HepG2 (cell line): Measurements from ENCODE around the gene PRKACA. TPM values are rescaled to one million over a fixed set of nuclear protein-coding genes. Genes with fewer than 3 reads are reported as not detected.

ENCODE experiments used
- ISL2 ChIP-seq: sonication (generic); formaldehyde crosslinking; IDR thresholded peaks from 2 replicates; pipeline ENCODE4 v1.5.0; 2020; ENCODE audit warnings: missing genetic modification reagents
- MTA1 ChIP-seq: sonication (generic); formaldehyde crosslinking; IDR thresholded peaks from 2 replicates; pipeline ENCODE4 v1.4.0; 2020; ENCODE audit warnings: missing genetic modification reagents, mild to moderate bottlenecking, borderline replicate concordance
- MXD4 ChIP-seq: IDR thresholded peaks from 2 replicates; pipeline ENCODE4 v1.6.1; 2016; ENCODE audit warnings: mild to moderate bottlenecking, missing biosample characterization, missing genetic modification reagents
- MXI1 ChIP-seq: IDR thresholded peaks from 3 replicates; pipeline ENCODE4 v1.6.1; 2012; ENCODE audit warnings: low read depth, low read length, inconsistent platforms, borderline replicate concordance
- SALL1 ChIP-seq: sonication (generic); formaldehyde crosslinking; IDR thresholded peaks from 2 replicates; pipeline ENCODE4 v1.8.0; 2022; ENCODE audit warnings: mild to moderate bottlenecking, missing genetic modification reagents
- XRCC5 ChIP-seq: fragments of 200-400 bp; formaldehyde crosslinking; optimal IDR thresholded peaks from 2 replicates; pipeline ENCODE3; 2017; ENCODE audit warnings: mild to moderate bottlenecking, low read length
- ZNF281 ChIP-seq: sonication (generic); formaldehyde crosslinking; IDR thresholded peaks from 2 replicates; pipeline ENCODE4 v1.4.0; 2020; ENCODE audit warnings: missing genetic modification reagents, borderline replicate concordance
- ZNF672 ChIP-seq: sonication (generic); formaldehyde crosslinking; IDR thresholded peaks from 2 replicates; pipeline ENCODE4 v1.8.1; 2022; ENCODE audit warnings: missing genetic modification reagents
- ZNF883 ChIP-seq: sonication (generic); formaldehyde crosslinking; IDR thresholded peaks from 2 replicates; pipeline ENCODE4 v1.5.1; 2020; ENCODE audit warnings: mild to moderate bottlenecking, missing genetic modification reagents; ENCODE audit errors: not compliant biosample characterization
- polyA plus RNA-seq, 8 experiments: library from polyadenylated mRNA; depleted of rRNA in 3 of 8; stranded (reverse) in 7 of 8; unstranded in 1 of 8; fragments of >200 nt; fragmentation: Illumina TruSeq in 4 of 8; extraction: Trizol in 4 of 8; gene quantifications; 2 replicates each; pipeline versions ENCODE4 v1.2.1 to v1.2.3, GENCODE V29; 2011 to 2016; ENCODE audit warnings: low read depth in 4 of 8, missing spikeins in 1 of 8, mixed read lengths in 1 of 8; ENCODE audit not compliant: insufficient read depth in 1 of 8
- total RNA-seq, 5 experiments: library from RNA; depleted of rRNA; stranded (reverse); fragments of >200 nt; fragmentation: Illumina TruSeq; extraction: Trizol; gene quantifications; 2 replicates each; pipeline ENCODE4 v1.2.3, GENCODE V29; 2016; ENCODE audit warnings: low read depth in 1 of 5
- TF ChIP-seq, protein P1 (sequence below): sonication (generic); formaldehyde crosslinking; IDR thresholded peaks from 2 replicates; pipeline ENCODE4 v1.5.0; 2020; ENCODE audit warnings: mild to moderate bottlenecking, missing genetic modification reagents, borderline replicate concordance
- TF ChIP-seq, protein P2 (sequence below): sonication (generic); formaldehyde crosslinking; IDR thresholded peaks from 2 replicates; pipeline ENCODE4 v1.4.0; 2020; ENCODE audit warnings: missing genetic modification reagents, borderline replicate concordance
- TF ChIP-seq, protein P3 (sequence below): sonication (generic); formaldehyde crosslinking; IDR thresholded peaks from 2 replicates; pipeline ENCODE4 v1.4.0; 2020; ENCODE audit warnings: missing genetic modification reagents, borderline replicate concordance

PRKACA gene
- total and polyA plus RNA-seq, 2 of the 13 experiments (the other 11 are each of a cell fraction or from before 2014, with no cell fraction given) = 11.0 to 18.2 TPM

GRCh38 chr19:14061081-14061749 lies 56.3 kb downstream of the PRKACA start (continued):
- TF ChIP-seq, protein P1, sequence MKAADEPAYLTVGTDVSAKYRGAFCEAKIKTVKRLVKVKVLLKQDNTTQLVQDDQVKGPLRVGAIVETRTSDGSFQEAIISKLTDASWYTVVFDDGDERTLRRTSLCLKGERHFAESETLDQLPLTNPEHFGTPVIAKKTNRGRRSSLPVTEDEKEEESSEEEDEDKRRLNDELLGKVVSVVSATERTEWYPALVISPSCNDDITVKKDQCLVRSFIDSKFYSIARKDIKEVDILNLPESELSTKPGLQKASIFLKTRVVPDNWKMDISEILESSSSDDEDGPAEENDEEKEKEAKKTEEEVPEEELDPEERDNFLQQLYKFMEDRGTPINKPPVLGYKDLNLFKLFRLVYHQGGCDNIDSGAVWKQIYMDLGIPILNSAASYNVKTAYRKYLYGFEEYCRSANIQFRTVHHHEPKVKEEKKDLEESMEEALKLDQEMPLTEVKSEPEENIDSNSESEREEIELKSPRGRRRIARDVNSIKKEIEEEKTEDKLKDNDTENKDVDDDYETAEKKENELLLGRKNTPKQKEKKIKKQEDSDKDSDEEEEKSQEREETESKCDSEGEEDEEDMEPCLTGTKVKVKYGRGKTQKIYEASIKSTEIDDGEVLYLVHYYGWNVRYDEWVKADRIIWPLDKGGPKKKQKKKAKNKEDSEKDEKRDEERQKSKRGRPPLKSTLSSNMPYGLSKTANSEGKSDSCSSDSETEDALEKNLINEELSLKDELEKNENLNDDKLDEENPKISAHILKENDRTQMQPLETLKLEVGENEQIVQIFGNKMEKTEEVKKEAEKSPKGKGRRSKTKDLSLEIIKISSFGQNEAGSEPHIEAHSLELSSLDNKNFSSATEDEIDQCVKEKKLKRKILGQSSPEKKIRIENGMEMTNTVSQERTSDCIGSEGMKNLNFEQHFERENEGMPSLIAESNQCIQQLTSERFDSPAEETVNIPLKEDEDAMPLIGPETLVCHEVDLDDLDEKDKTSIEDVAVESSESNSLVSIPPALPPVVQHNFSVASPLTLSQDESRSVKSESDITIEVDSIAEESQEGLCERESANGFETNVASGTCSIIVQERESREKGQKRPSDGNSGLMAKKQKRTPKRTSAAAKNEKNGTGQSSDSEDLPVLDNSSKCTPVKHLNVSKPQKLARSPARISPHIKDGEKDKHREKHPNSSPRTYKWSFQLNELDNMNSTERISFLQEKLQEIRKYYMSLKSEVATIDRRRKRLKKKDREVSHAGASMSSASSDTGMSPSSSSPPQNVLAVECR (CRISPR knock-in tag) = peak; percentile 53; the same call in 1 of the 2 replicates
- TF ChIP-seq MTA1 (CRISPR knock-in tag) = peak; percentile 55; the same call in 1 of the 2 replicates
- TF ChIP-seq ZNF883 (CRISPR knock-in tag) = no peak
- peak; percentile 24; the same call in 1 of the 3 replicates for TF ChIP-seq MXI1
- TF ChIP-seq, protein P2, sequence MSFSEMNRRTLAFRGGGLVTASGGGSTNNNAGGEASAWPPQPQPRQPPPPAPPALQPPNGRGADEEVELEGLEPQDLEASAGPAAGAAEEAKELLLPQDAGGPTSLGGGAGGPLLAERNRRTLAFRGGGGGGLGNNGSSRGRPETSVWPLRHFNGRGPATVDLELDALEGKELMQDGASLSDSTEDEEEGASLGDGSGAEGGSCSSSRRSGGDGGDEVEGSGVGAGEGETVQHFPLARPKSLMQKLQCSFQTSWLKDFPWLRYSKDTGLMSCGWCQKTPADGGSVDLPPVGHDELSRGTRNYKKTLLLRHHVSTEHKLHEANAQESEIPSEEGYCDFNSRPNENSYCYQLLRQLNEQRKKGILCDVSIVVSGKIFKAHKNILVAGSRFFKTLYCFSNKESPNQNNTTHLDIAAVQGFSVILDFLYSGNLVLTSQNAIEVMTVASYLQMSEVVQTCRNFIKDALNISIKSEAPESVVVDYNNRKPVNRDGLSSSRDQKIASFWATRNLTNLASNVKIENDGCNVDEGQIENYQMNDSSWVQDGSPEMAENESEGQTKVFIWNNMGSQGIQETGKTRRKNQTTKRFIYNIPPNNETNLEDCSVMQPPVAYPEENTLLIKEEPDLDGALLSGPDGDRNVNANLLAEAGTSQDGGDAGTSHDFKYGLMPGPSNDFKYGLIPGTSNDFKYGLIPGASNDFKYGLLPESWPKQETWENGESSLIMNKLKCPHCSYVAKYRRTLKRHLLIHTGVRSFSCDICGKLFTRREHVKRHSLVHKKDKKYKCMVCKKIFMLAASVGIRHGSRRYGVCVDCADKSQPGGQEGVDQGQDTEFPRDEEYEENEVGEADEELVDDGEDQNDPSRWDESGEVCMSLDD (CRISPR knock-in tag) = peak; percentile 54; the same call in 1 of the 2 replicates
- peak; percentile 58 for TF ChIP-seq SALL1
- TF ChIP-seq, protein P3, sequence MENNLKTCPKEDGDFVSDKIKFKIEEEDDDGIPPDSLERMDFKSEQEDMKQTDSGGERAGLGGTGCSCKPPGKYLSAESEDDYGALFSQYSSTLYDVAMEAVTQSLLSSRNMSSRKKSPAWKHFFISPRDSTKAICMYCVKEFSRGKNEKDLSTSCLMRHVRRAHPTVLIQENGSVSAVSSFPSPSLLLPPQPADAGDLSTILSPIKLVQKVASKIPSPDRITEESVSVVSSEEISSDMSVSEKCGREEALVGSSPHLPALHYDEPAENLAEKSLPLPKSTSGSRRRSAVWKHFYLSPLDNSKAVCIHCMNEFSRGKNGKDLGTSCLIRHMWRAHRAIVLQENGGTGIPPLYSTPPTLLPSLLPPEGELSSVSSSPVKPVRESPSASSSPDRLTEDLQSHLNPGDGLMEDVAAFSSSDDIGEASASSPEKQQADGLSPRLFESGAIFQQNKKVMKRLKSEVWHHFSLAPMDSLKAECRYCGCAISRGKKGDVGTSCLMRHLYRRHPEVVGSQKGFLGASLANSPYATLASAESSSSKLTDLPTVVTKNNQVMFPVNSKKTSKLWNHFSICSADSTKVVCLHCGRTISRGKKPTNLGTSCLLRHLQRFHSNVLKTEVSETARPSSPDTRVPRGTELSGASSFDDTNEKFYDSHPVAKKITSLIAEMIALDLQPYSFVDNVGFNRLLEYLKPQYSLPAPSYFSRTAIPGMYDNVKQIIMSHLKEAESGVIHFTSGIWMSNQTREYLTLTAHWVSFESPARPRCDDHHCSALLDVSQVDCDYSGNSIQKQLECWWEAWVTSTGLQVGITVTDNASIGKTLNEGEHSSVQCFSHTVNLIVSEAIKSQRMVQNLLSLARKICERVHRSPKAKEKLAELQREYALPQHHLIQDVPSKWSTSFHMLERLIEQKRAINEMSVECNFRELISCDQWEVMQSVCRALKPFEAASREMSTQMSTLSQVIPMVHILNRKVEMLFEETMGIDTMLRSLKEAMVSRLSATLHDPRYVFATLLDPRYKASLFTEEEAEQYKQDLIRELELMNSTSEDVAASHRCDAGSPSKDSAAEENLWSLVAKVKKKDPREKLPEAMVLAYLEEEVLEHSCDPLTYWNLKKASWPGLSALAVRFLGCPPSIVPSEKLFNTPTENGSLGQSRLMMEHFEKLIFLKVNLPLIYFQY (CRISPR knock-in tag) = peak; percentile 44; the same call in 1 of the 2 replicates
- 0 out of 2 replicates have a peak, but pooled peaks have one; percentile 20 for TF ChIP-seq MXD4 (CRISPR knock-in tag)
- TF ChIP-seq ZNF281 (CRISPR knock-in tag) = peak; percentile 80; the same call in 1 of the 2 replicates
- TF ChIP-seq XRCC5 = peak; percentile 15
- TF ChIP-seq ISL2 = 0 out of 2 replicates have a peak, but pooled peaks have one; percentile 20
- no peak for TF ChIP-seq ZNF672 (CRISPR knock-in tag)
